H1 (cell line): ENCODE data around the gene SV2B. TPM values are rescaled to one million over a fixed set of nuclear protein-coding genes. Genes with fewer than 3 reads are reported as not detected.

Experiments used
- CTCF ChIA-PET: fragments of 300-600 bp; sonication (Branson Sonifier 250); formaldehyde crosslinking; loops from one replicate; lab custom pipeline; 2021; ENCODE audit not compliant: partially characterized antibody; lab: Charles Lee
- POLR2A ChIA-PET: fragments of 300-600 bp; sonication (Branson Sonifier 250); formaldehyde crosslinking; loops from one replicate; lab custom pipeline; 2021; ENCODE audit warnings: inconsistent platforms; ENCODE audit not compliant: partially characterized antibody; lab: Charles Lee
- DNase-seq, 2 experiments: peaks; one replicate each; pipeline versions ENCODE4 v3.0.0 to v3.0.0-alpha.2; 2010 to 2022; ENCODE audit warnings: low spot score in 2 of 2, low read depth in 1 of 2, mixed read lengths in 1 of 2
- FAIRE-seq: peaks from 2 replicates; lab custom pipeline; 2011; peaks lifted over from hg19 to GRCh38; lab: Jason Lieb, UNC
- H2AFZ ChIP-seq: 2 replicates; pipeline ENCODE4 v1.8.1; 2012; ENCODE audit warnings: low read length, inconsistent platforms
- H2AK5ac ChIP-seq: 2 replicates; pipeline ENCODE4 v1.6.1; 2013; ENCODE audit warnings: low read depth, low read length
- H2BK120ac ChIP-seq: replicated peaks from 2 replicates; pipeline ENCODE3; 2013; ENCODE audit warnings: low read depth, low read length, inconsistent platforms
- H2BK12ac ChIP-seq: 2 replicates; pipeline ENCODE4 v1.6.1; 2013; ENCODE audit warnings: low read depth, low read length
- H2BK15ac ChIP-seq: 2 replicates; pipeline ENCODE4 v1.6.1; 2013; ENCODE audit warnings: low read length
- H2BK20ac ChIP-seq: 2 replicates; pipeline ENCODE4 v1.6.1; 2013; ENCODE audit warnings: low read length
- H2BK5ac ChIP-seq: 2 replicates; pipeline ENCODE4 v1.6.1; 2013; ENCODE audit warnings: low read depth, low read length
- H3K14ac ChIP-seq: 2 replicates; pipeline ENCODE4 v1.6.1; 2013; ENCODE audit warnings: inconsistent platforms; ENCODE audit not compliant: insufficient read length
- H3K18ac ChIP-seq: 2 replicates; pipeline ENCODE4 v1.6.1; 2013; ENCODE audit warnings: low read length; ENCODE audit errors: extremely low read depth
- H3K23ac ChIP-seq: 2 replicates; pipeline ENCODE4 v1.6.1; 2013; ENCODE audit warnings: inconsistent platforms; ENCODE audit not compliant: insufficient read length
- H3K23me2 ChIP-seq: 2 replicates; pipeline ENCODE4 v1.6.1; 2013; ENCODE audit warnings: low read depth, low read length
- H3K27ac ChIP-seq: 2 replicates; pipeline ENCODE4 v1.6.1; 2011; ENCODE audit warnings: low read depth, low read length, inconsistent platforms
- H3K27me3 ChIP-seq, 4 experiments: replicated peaks in 1 of 4; 1 replicate in 1 of 4; 2 replicates in 3 of 4; pipeline versions ENCODE4 v1.6.1 to v1.8.1; 2011 to 2013; ENCODE audit warnings: low read length in 3 of 4, mild to moderate bottlenecking in 3 of 4, inconsistent platforms in 2 of 4, mixed read lengths in 2 of 4, moderate library complexity in 1 of 4; ENCODE audit not compliant: control insufficient read depth in 3 of 4, insufficient read depth in 3 of 4; ENCODE audit errors: extremely low read depth in 1 of 4
- H3K36me3 ChIP-seq, 4 experiments: 2 replicates each; pipeline versions ENCODE4 v1.6.1 to v1.8.1; 2011 to 2013; ENCODE audit warnings: mild to moderate bottlenecking in 4 of 4, low read length in 3 of 4, moderate library complexity in 2 of 4, control low read depth in 1 of 4, inconsistent platforms in 1 of 4; ENCODE audit not compliant: insufficient read depth in 4 of 4, control insufficient read depth in 2 of 4
- H3K4ac ChIP-seq: replicated peaks from 2 replicates; pipeline ENCODE3; 2013; ENCODE audit warnings: low read length, low read depth, mixed read lengths, inconsistent platforms; ENCODE audit not compliant: insufficient read length
- H3K4me1 ChIP-seq, 4 experiments: replicated peaks in 1 of 4; 1 replicate in 1 of 4; 2 replicates in 3 of 4; pipeline versions ENCODE4 v1.6.1 to v1.8.1; 2011 to 2013; ENCODE audit warnings: low read length in 3 of 4, inconsistent platforms in 2 of 4, mixed read lengths in 1 of 4; ENCODE audit not compliant: insufficient read depth in 4 of 4, control insufficient read depth in 3 of 4
- H3K4me2 ChIP-seq, 2 experiments: 2 replicates each; pipeline versions ENCODE4 v1.6.1 to v1.8.1; 2011 to 2013; ENCODE audit warnings: low read depth in 2 of 2, low read length in 2 of 2, control low read depth in 1 of 2, inconsistent platforms in 1 of 2, mild to moderate bottlenecking in 1 of 2; ENCODE audit not compliant: insufficient read depth in 1 of 2
- H3K4me3 ChIP-seq, 4 experiments: fragments of 200-600, 300-600 bp in 1 of 4; sonication (generic), shearing (Covaris generic), sonication (Bioruptor Twin) in 1 of 4; 2 replicates each; pipeline versions ENCODE4 v1.5.1 to v1.8.1; 2011 to 2016; ENCODE audit warnings: low read length in 4 of 4, low read depth in 3 of 4, control low read depth in 2 of 4, inconsistent platforms in 2 of 4, mild to moderate bottlenecking in 2 of 4, mixed read lengths in 1 of 4, moderate library complexity in 1 of 4; ENCODE audit not compliant: insufficient read depth in 2 of 4; ENCODE audit errors: extremely low read depth in 1 of 4
- H3K56ac ChIP-seq: replicated peaks from 2 replicates; pipeline ENCODE3; 2013; ENCODE audit warnings: low read depth, mild to moderate bottlenecking, mixed read lengths, low read length, inconsistent platforms; ENCODE audit not compliant: insufficient read length
- H3K79me1 ChIP-seq: 2 replicates; pipeline ENCODE4 v1.6.1; 2013; ENCODE audit warnings: low read depth, low read length, control low read depth
- H3K79me2 ChIP-seq, 2 experiments: 2 replicates each; pipeline versions ENCODE4 v1.6.1 to v1.8.1; 2012 to 2013; ENCODE audit warnings: low read length in 2 of 2, mild to moderate bottlenecking in 2 of 2, inconsistent platforms in 1 of 2; ENCODE audit not compliant: insufficient read depth in 2 of 2, control insufficient read depth in 1 of 2
- H3K9ac ChIP-seq, 4 experiments: replicated peaks in 1 of 4; 1 replicate in 1 of 4; 2 replicates in 3 of 4; pipeline versions ENCODE4 v1.6.1 to v1.8.1; 2011 to 2013; ENCODE audit warnings: low read depth in 3 of 4, low read length in 3 of 4, control low read depth in 2 of 4, mild to moderate bottlenecking in 2 of 4, moderate library complexity in 2 of 4, inconsistent platforms in 1 of 4; ENCODE audit errors: extremely low read depth in 1 of 4
- H3K9me3 ChIP-seq, 2 experiments: 2 replicates each; pipeline versions ENCODE4 v1.6.1 to v1.8.1; 2012 to 2013; ENCODE audit warnings: mild to moderate bottlenecking in 2 of 2, moderate library complexity in 2 of 2, control low read depth in 1 of 2, inconsistent platforms in 1 of 2, low read depth in 1 of 2, low read length in 1 of 2, mixed read lengths in 1 of 2; ENCODE audit not compliant: insufficient read depth in 2 of 2
- H4K20me1 ChIP-seq, 2 experiments: replicated peaks in 1 of 2; 2 replicates each; pipeline versions ENCODE3 to v1.8.1; 2011 to 2013; ENCODE audit warnings: inconsistent platforms in 2 of 2, low read length in 2 of 2, mild to moderate bottlenecking in 1 of 2; ENCODE audit not compliant: insufficient read depth in 2 of 2, control insufficient read depth in 1 of 2
- H4K5ac ChIP-seq: 2 replicates; pipeline ENCODE4 v1.6.1; 2013; ENCODE audit warnings: low read length, low read depth, mixed read lengths, inconsistent platforms; ENCODE audit not compliant: insufficient read length
- H4K8ac ChIP-seq: 2 replicates; pipeline ENCODE4 v1.8.0; 2013; ENCODE audit warnings: mild to moderate bottlenecking, moderate library complexity, low read length, inconsistent platforms; ENCODE audit not compliant: insufficient read depth; ENCODE audit errors: extremely low read depth
- H4K91ac ChIP-seq: replicated peaks from 2 replicates; pipeline ENCODE3; 2013; ENCODE audit warnings: low read length, mixed read lengths, inconsistent platforms; ENCODE audit not compliant: insufficient read length
- SUZ12 ChIP-seq: fragments of 200-600 bp; sonication (generic); IDR thresholded peaks from 2 replicates; pipeline ENCODE4 v1.6.1; 2012; ENCODE audit warnings: mild to moderate bottlenecking, inconsistent platforms, low read length, moderate library complexity, mixed read lengths
- TEAD4 ChIP-seq: IDR thresholded peaks from 2 replicates; pipeline ENCODE4 v1.6.1; 2012; ENCODE audit warnings: low read depth, low read length, inconsistent platforms, mixed read lengths
- WGBS, 2 experiments: shearing (Covaris generic) in 1 of 2; methylation state at CpG; one replicate each; pipeline versions ENCODE4 v1.1.6 to v1.1.7; 2013 to 2015; ENCODE audit warnings: low lambda C conversion rate in 2 of 2, mixed read lengths in 2 of 2, inconsistent platforms in 1 of 2, low coverage in 1 of 2, missing lambda C conversion rate in 1 of 2; ENCODE audit not compliant: insufficient replicate concordance in 2 of 2, insufficient coverage in 1 of 2, insufficient read length in 1 of 2; ENCODE audit errors: extremely low coverage in 1 of 2, missing lambda C conversion rate in 1 of 2; 5-methylcytosine and 5-hydroxymethylcytosine counted together
- polyA plus RNA-seq, 7 experiments: library from polyadenylated mRNA; depleted of rRNA in 3 of 7; stranded (reverse) in 5 of 7; unstranded in 2 of 7; fragments of >200 nt in 5 of 7; fragments of 200-250 nt in 2 of 7; gene quantifications; 1 replicate in 5 of 7; 2 replicates in 1 of 7; 4 replicates in 1 of 7; pipeline versions ENCODE4 v1.2.1 to v1.2.3, GENCODE V29; 2011 to 2013; ENCODE audit warnings: missing spikeins in 2 of 7, mixed read lengths in 2 of 7
- total RNA-seq: library from RNA; stranded (reverse); fragmentation: NEBNext Ultra II Directional; extraction: Animal tissue kit (Norgen Biotek cat#: 25700); gene quantifications from 2 replicates; pipeline ENCODE4 v1.2.1, GENCODE V29; 2021

The SV2B gene
- total and polyA plus RNA-seq, 2 of the 8 experiments (the other 6 are each of a cell fraction or from before 2014, with no cell fraction given): 0.09 to 0.20 TPM

DNA sequence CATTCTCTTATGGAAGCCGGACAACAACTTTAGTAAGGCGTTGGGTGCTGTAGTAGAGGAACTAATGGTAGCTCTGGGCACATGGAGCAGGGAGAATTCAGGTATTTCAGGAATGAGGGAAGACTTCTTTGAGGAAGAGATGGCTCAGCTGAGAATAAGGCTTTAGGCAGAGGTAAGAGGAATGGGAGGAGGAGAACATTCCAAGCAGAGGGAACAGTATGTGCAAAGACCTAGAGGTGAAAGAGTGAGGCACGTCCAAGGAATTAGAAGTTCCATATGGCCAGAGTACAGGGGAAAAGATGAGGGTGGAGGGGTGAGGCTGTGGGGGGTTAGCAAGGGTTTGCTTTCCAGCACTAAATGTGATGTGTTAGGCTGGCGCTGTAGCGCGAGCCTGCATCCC lies 1.6 kb upstream of the SV2B start:
- no peak overlapping the region for H2BK20ac ChIP-seq
- ChIA-PET POLR2A (no interaction called here), CTCF (interaction anchor here (0.7 to 2.4 kb wide), 6 partner anchors 21 to 160 kb away, joined by 3 to 7 read pairs (median 4); no protein-coding TSS in a partner anchor)
- no peak overlapping the region for H4K5ac ChIP-seq
- peaks cover 10% of the 10 kb centered on the region; the same call in 1 of the 2 replicates for H3K23me2 ChIP-seq
- H3K18ac ChIP-seq: no peak overlapping the region
- no peak overlapping the region for H3K4me3 ChIP-seq
- H3K9me3 ChIP-seq: peaks cover 0 to 2% of the 10 kb centered on the region in 2 experiments; a peak in 1 of 4 replicates
- H3K56ac ChIP-seq: no peak overlapping the region
- FAIRE-seq: no peak
- no peaks in the 10 kb centered on the region; a peak in 1 of 8 replicates for H3K36me3 ChIP-seq
- H2AFZ ChIP-seq: no peak overlapping the region
- H2BK15ac ChIP-seq: no peak overlapping the region
- H3K4ac ChIP-seq: no peak overlapping the region
- no peak overlapping the region for H3K27ac ChIP-seq
- H3K14ac ChIP-seq: no peak overlapping the region
- H2AK5ac ChIP-seq: no peak overlapping the region
- H2BK12ac ChIP-seq: 0 out of 2 replicates have a peak overlapping the region, but pooled peaks have one; percentile 9
- DNase-seq: no peak
- no peak overlapping the region for H2BK5ac ChIP-seq
- no peak overlapping the region for H4K91ac ChIP-seq
- no peak overlapping the region for H4K8ac ChIP-seq
- H3K23ac ChIP-seq: no peak overlapping the region
- 0 out of 2 replicates have a peak, but pooled peaks have one; percentile 29 for TF ChIP-seq TEAD4
- TF ChIP-seq SUZ12: no peak
- peaks cover 19 to 45% (median 41%) of the 10 kb centered on the region in 4 experiments for H3K27me3 ChIP-seq
- 95% methylated on average over 6 of the region's 6 CpGs; no CpG with 5 or more reads in 1 of the 2 experiments for WGBS, 2 experiments
- H3K79me2 ChIP-seq: no peaks in the 10 kb centered on the region
- no peaks in the 10 kb centered on the region for H4K20me1 ChIP-seq
- no peak overlapping the region for H2BK120ac ChIP-seq
- no peaks in the 10 kb centered on the region for H3K79me1 ChIP-seq
- no peak overlapping the region for H3K4me2 ChIP-seq
- no peak overlapping the region for H3K9ac ChIP-seq
- peaks cover 0 to 5% (median 1%) of the 10 kb centered on the region in 4 experiments; a peak in 5 of 7 replicates for H3K4me1 ChIP-seq
